Hematopoietic multipotent progenitor cell treated with erythropoietin and hydrocortisone succinate and interleukin-3 and kit ligand, for 17 days (in vitro differentiated cells): ENCODE measurements around the gene STEAP3.
"Not testable (repeated sequence)": the region's sequence is repeated elsewhere in the genome, so short reads cannot be mapped to it uniquely, and the experiment has no call there.

Experiments
- DNase-seq: peaks from one replicate; pipeline ENCODE4 v3.0.0-alpha.2; 2015; ENCODE audit warnings: low spot score

The STEAP3 gene

GRCh38 chr2:119264781-119265692, 41.4 kb downstream of the STEAP3 start:
- peak; percentile 53 for DNase-seq

GRCh38 chr2:119265693-119266066, 42.0 kb downstream of the STEAP3 start:
- DNase-seq, result no peak

GRCh38 chr2:119266091-119266589, 42.5 kb downstream of the STEAP3 start:
- DNase-seq, result no peak

- DNase-seq, result no peak
Measured at GRCh38 chr2:119267604-119268003, 44.0 kb downstream of the STEAP3 start.

GRCh38 chr2:119276864-119277263, 53.2 kb downstream of the STEAP3 start:
- no peak for DNase-seq

- DNase-seq, result not testable (repeated sequence)
Measured at GRCh38 chr2:119278385-119278784, 54.8 kb downstream of the STEAP3 start.

- DNase-seq, result no peak
Measured at GRCh38 chr2:119278946-119279345, 55.3 kb downstream of the STEAP3 start.

- DNase-seq, result no peak
Measured at GRCh38 chr2:119279666-119280065, 56.0 kb downstream of the STEAP3 start.

GRCh38 chr2:119280680-119281079, 57.0 kb downstream of the STEAP3 start:
- no peak for DNase-seq

GRCh38 chr2:119282146-119282995, 58.7 kb downstream of the STEAP3 start:
- no peak for DNase-seq

GRCh38 chr2:119282996-119283511, 59.4 kb downstream of the STEAP3 start:
- DNase-seq, result no peak

GRCh38 chr2:119283873-119284331, 60.3 kb downstream of the STEAP3 start:
- DNase-seq, result no peak

GRCh38 chr2:119286661-119287060, 63.0 kb downstream of the STEAP3 start:
- DNase-seq, result no peak

GRCh38 chr2:119288576-119288975, 64.9 kb downstream of the STEAP3 start:
- DNase-seq, result no peak

GRCh38 chr2:119289093-119289492, 65.5 kb downstream of the STEAP3 start:
- DNase-seq, result no peak

- no peak for DNase-seq
Measured at GRCh38 chr2:119289642-119290041, 66.0 kb downstream of the STEAP3 start.

- DNase-seq, result no peak
Measured at GRCh38 chr2:119290859-119291587, 67.4 kb downstream of the STEAP3 start.

- DNase-seq, result no peak
Measured at GRCh38 chr2:119291588-119292167, 68.0 kb downstream of the STEAP3 start.

- DNase-seq, result no peak
Measured at GRCh38 chr2:119292226-119292625, 68.6 kb downstream of the STEAP3 start.

- DNase-seq, result no peak
Measured at GRCh38 chr2:119293254-119293653, 69.6 kb downstream of the STEAP3 start.

- no peak for DNase-seq
Measured at GRCh38 chr2:119293900-119294299, 70.3 kb downstream of the STEAP3 start.
